Right lobe of liver (tissue), 4 donors: ENCODE results near the gene OPRL1.

Experiments used
- CTCF ChIP-seq, 4 donors: fragments of 200-600 bp in 3 of 4; fragments of 450-650 bp in 1 of 4; IDR thresholded peaks; one replicate each; pipeline versions ENCODE4 v1.5.1 to v1.8.0; 2016 to 2022; ENCODE audit warnings: antibody characterized with exemption in 4 of 4, mild to moderate bottlenecking in 2 of 4
- POLR2A ChIP-seq: fragments of 450-650 bp; IDR thresholded peaks from one replicate; pipeline ENCODE4 v1.6.1; 2017; ENCODE audit warnings: antibody characterized with exemption, mild to moderate bottlenecking
- donor health status: DM: no; HTN: no; CAD: no.
- donor health status: DM: no; HTN: no; CAD: no.
- donor health status: DM: no; HTN: yes; CAD: no.

GRCh38 chr20:64131406-64131805, 51.5 kb downstream of the OPRL1 start:
- TF ChIP-seq POLR2A = no peak
- TF ChIP-seq CTCF (IDR thresholded peaks at IDR 0.05) = peak in 3 of 4 donors; percentile 10 to 23 (median 17)
